MM.1S (cell line): ENCODE measurements around the gene C1orf50.

ENCODE experiments used
- DNase-seq: peaks from one replicate; pipeline ENCODE4 v3.0.0-alpha.2; 2015
- H2AFZ ChIP-seq: fragments of 300-600 bp; sonication (generic); 2 replicates; pipeline ENCODE4 v1.6.0; 2016; ENCODE audit warnings: antibody characterized with exemption, low read length
- H3F3A ChIP-seq: fragments of 300-600 bp; sonication (generic); 2 replicates; pipeline ENCODE4 v1.6.1; 2016; ENCODE audit warnings: mild to moderate bottlenecking, antibody characterized with exemption, low read length, moderate library complexity, mixed read lengths; ENCODE audit not compliant: insufficient read depth
- H3K27ac ChIP-seq: fragments of 300-600 bp; sonication (generic); 2 replicates; pipeline ENCODE4 v1.5.1; 2016; ENCODE audit warnings: mild to moderate bottlenecking, low read length
- H3K27me3 ChIP-seq: fragments of 300-600 bp; sonication (generic); replicated peaks from 2 replicates; pipeline ENCODE4 v1.6.0; 2016; ENCODE audit warnings: low read length; ENCODE audit not compliant: insufficient read depth
- H3K36me3 ChIP-seq: fragments of 300-600 bp; sonication (generic); replicated peaks from 2 replicates; pipeline ENCODE4 v1.6.1; 2016; ENCODE audit warnings: mild to moderate bottlenecking, low read length, mixed read lengths; ENCODE audit not compliant: insufficient read depth
- H3K4me1 ChIP-seq: fragments of 300-600 bp; sonication (generic); 2 replicates; pipeline ENCODE4 v1.6.1; 2016; ENCODE audit warnings: low read length, mixed read lengths
- H3K4me2 ChIP-seq: fragments of 300-600 bp; sonication (generic); 2 replicates; pipeline ENCODE4 v1.6.0; 2016; ENCODE audit warnings: low read depth, low read length
- H3K4me3 ChIP-seq: fragments of 300-600 bp; sonication (generic); 2 replicates; pipeline ENCODE4 v1.5.1; 2016; ENCODE audit warnings: low read length, mixed read lengths
- H3K79me2 ChIP-seq: fragments of 300-600 bp; sonication (generic); 2 replicates; pipeline ENCODE4 v1.6.1; 2016; ENCODE audit warnings: mixed run types, low read length, mixed read lengths
- H3K9ac ChIP-seq: fragments of 300-600 bp; sonication (generic); 2 replicates; pipeline ENCODE4 v1.6.1; 2016; ENCODE audit warnings: low read length, mixed read lengths
- H3K9me2 ChIP-seq: fragments of 300-600 bp; sonication (generic); replicated peaks from 2 replicates; pipeline ENCODE4 v1.6.1; 2016; ENCODE audit warnings: mild to moderate bottlenecking, low read length, mixed read lengths; ENCODE audit not compliant: insufficient read depth
- H3K9me3 ChIP-seq: fragments of 300-600 bp; sonication (generic); replicated peaks from 2 replicates; pipeline ENCODE4 v1.6.1; 2016; ENCODE audit warnings: mild to moderate bottlenecking, low read length, mixed read lengths; ENCODE audit not compliant: insufficient read depth
- H4K20me1 ChIP-seq: fragments of 300-600 bp; sonication (generic); 2 replicates; pipeline ENCODE4 v1.6.1; 2016; ENCODE audit warnings: mild to moderate bottlenecking, low read length, moderate library complexity, mixed read lengths; ENCODE audit not compliant: insufficient read depth
- EZH2 ChIP-seq: fragments of 300-600 bp; sonication (generic); optimal IDR thresholded peaks from 2 replicates; pipeline ENCODE3; 2017; ENCODE audit warnings: low read depth, mild to moderate bottlenecking, antibody characterized with exemption, low read length, mixed read lengths
- EZH2phosphoT487 ChIP-seq: fragments of 300-600 bp; sonication (generic); IDR thresholded peaks from 2 replicates; pipeline ENCODE4 v1.6.1; 2018; ENCODE audit warnings: antibody characterized with exemption, low read length
- TF ChIP-seq, protein P1 (sequence below): fragments of 300-600 bp; sonication (generic); IDR thresholded peaks from 2 replicates; pipeline ENCODE4 v1.5.1; 2016; ENCODE audit warnings: antibody characterized with exemption, low read length, mixed read lengths

C1orf50 gene

GRCh38 chr1:42736152-42736551 is 30.9 kb upstream of the C1orf50 start:
- no peak for DNase-seq
- Histone ChIP-seq H3K9ac (no peak overlapping the region), H3K4me2 (no peak overlapping the region), H3K9me3 (no peaks in the 10 kb centered on the region), H3K4me1 (no peaks in the 10 kb centered on the region), H3K27ac (no peak overlapping the region), H3K27me3 (no peaks in the 10 kb centered on the region), H2AFZ (no peak overlapping the region), H3F3A (no peaks in the 10 kb centered on the region), H3K9me2 (no peaks in the 10 kb centered on the region), H3K36me3 (no peaks in the 10 kb centered on the region), H3K79me2 (no peaks in the 10 kb centered on the region), H3K4me3 (no peak overlapping the region), H4K20me1 (no peaks in the 10 kb centered on the region)
- TF ChIP-seq, protein P1, sequence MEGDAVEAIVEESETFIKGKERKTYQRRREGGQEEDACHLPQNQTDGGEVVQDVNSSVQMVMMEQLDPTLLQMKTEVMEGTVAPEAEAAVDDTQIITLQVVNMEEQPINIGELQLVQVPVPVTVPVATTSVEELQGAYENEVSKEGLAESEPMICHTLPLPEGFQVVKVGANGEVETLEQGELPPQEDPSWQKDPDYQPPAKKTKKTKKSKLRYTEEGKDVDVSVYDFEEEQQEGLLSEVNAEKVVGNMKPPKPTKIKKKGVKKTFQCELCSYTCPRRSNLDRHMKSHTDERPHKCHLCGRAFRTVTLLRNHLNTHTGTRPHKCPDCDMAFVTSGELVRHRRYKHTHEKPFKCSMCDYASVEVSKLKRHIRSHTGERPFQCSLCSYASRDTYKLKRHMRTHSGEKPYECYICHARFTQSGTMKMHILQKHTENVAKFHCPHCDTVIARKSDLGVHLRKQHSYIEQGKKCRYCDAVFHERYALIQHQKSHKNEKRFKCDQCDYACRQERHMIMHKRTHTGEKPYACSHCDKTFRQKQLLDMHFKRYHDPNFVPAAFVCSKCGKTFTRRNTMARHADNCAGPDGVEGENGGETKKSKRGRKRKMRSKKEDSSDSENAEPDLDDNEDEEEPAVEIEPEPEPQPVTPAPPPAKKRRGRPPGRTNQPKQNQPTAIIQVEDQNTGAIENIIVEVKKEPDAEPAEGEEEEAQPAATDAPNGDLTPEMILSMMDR: peak; percentile 20
- TF ChIP-seq EZH2phosphoT487: no peak

DNA sequence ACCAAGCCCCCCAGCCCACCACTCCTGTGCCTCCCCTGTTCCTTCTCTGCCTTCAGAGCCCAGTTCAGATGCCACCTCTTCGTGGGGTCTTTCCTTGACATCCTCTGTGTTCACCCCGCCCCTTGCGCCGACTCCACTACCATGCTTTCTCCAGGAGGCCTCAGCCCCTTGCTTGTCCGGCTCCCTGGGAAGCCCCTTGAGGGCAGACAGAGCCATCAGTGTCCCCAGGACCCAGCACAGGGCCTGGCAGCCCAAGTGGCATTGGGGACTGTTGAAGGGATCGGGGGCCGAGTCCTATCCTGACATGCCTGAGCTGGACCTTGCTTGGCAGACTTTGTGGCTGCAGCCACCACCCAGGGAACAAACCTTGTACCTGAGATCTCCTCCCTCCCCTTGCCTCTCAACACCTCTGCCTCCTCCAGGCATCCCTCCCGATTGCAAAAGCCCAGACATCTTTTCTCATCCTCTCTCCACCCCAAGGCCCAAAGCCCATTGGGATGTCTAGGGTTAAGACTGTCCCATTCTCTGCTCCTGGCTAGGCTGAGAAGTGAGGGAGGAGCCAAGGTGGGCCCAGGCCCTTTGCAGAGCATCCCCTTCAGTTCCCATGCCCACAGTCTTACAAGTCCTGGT is 30.4 kb upstream of the C1orf50 start:
- Histone ChIP-seq H2AFZ (0 out of 2 replicates have a peak overlapping the region, but pooled peaks have one; percentile 46), H3K4me3 (no peak overlapping the region), H3K27me3 (no peaks in the 10 kb centered on the region), H4K20me1 (no peaks in the 10 kb centered on the region), H3K27ac (no peak overlapping the region), H3K79me2 (no peaks in the 10 kb centered on the region), H3K9me3 (no peaks in the 10 kb centered on the region), H3K9me2 (no peaks in the 10 kb centered on the region), H3K36me3 (no peaks in the 10 kb centered on the region), H3K4me2 (no peak overlapping the region), H3K9ac (no peak overlapping the region), H3F3A (no peaks in the 10 kb centered on the region), H3K4me1 (no peaks in the 10 kb centered on the region)
- no peak for DNase-seq
- no peak for TF ChIP-seq EZH2phosphoT487
- TF ChIP-seq, protein P1: no peak
- TF ChIP-seq EZH2: no peak

- DNase-seq: peak; percentile 24
- no peak overlapping the region for H3K27ac ChIP-seq
- 0 out of 2 replicates have a peak overlapping the region, but pooled peaks have one; percentile 34 for H3K4me2 ChIP-seq
- H3K9ac ChIP-seq: no peak overlapping the region
- H4K20me1 ChIP-seq: no peaks in the 10 kb centered on the region
- peak overlapping the region; percentile 46; the same call in 1 of the 2 replicates for H2AFZ ChIP-seq
- no peaks in the 10 kb centered on the region for H3K79me2 ChIP-seq
- TF ChIP-seq, protein P1: peak; percentile 26
- TF ChIP-seq EZH2phosphoT487: no peak
- no peak overlapping the region for H3K4me3 ChIP-seq
- no peaks in the 10 kb centered on the region for H3K36me3 ChIP-seq
- no peaks in the 10 kb centered on the region for H3K9me3 ChIP-seq
- H3K9me2 ChIP-seq: no peaks in the 10 kb centered on the region
- no peaks in the 10 kb centered on the region for H3K4me1 ChIP-seq
- H3F3A ChIP-seq: no peaks in the 10 kb centered on the region
- H3K27me3 ChIP-seq: no peaks in the 10 kb centered on the region
Measured at GRCh38 chr1:42737257-42737656, 29.8 kb upstream of the C1orf50 start.
